Left ventricle myocardium inferior (tissue), 1 donor: ENCODE results near the gene PTCD1. TPM values are rescaled to one million over a fixed set of nuclear protein-coding genes. Genes with fewer than 3 reads are reported as not detected.

Source experiments
- DNase-seq: peaks from one replicate; pipeline ENCODE4 v3.0.0-alpha.2; 2020
- H3K27ac ChIP-seq: fragments of 200-600 bp; replicated peaks from 2 replicates; pipeline ENCODE4 v1.8.0; 2021
- H3K27me3 ChIP-seq: fragments of 200-600 bp; 2 replicates; pipeline ENCODE4 v1.8.0; 2021; ENCODE audit warnings: low read depth
- H3K36me3 ChIP-seq: fragments of 200-600 bp; 2 replicates; pipeline ENCODE4 v1.8.0; 2021
- H3K4me1 ChIP-seq: fragments of 200-600 bp; 2 replicates; pipeline ENCODE4 v1.8.0; 2021
- H3K4me3 ChIP-seq: fragments of 200-600 bp; 2 replicates; pipeline ENCODE4 v1.8.0; 2021; ENCODE audit warnings: mild to moderate bottlenecking, moderate library complexity
- H3K9me3 ChIP-seq: fragments of 200-600 bp; replicated peaks from 2 replicates; pipeline ENCODE4 v1.8.0; 2021
- CTCF ChIP-seq: fragments of 200-600 bp; IDR thresholded peaks from 2 replicates; pipeline ENCODE4 v1.8.0; 2021; ENCODE audit warnings: antibody characterized with exemption, mild to moderate bottlenecking, borderline replicate concordance
- intact Hi-C: fragments of 100-400 bp; cut with micrococcal nuclease; formaldehyde crosslinking; loops from one replicate; pipeline ENCODE4 v1.11.0; 2022
- total RNA-seq: library from RNA; stranded (reverse); fragmentation: NEBNext Ultra II Directional; extraction: Animal tissue kit (Norgen Biotek cat#: 25700); gene quantifications from one replicate; pipeline ENCODE4 v1.2.1, GENCODE V29; 2021
- donor health status: DM: no; HTN: yes; CAD: no; lungs with severe emphysema.

Gene PTCD1
- total RNA-seq, 1 donor from 2014 or later: 4.3 TPM

- no peak for DNase-seq
- Histone ChIP-seq H3K27me3 (no peaks in the 10 kb centered on the region), H3K4me3 (no peak overlapping the region), H3K27ac (no peak overlapping the region), H3K9me3 (no peaks in the 10 kb centered on the region), H3K36me3 (peaks cover 62% of the 10 kb centered on the region), H3K4me1 (peaks cover 53% of the 10 kb centered on the region)
- intact Hi-C loops: no loop called here
- no peak for TF ChIP-seq CTCF
Measured at GRCh38 chr7:99403764-99404163, 34.8 kb downstream of the PTCD1 start.

- Histone ChIP-seq H3K36me3 (peaks cover 72% of the 10 kb centered on the region), H3K4me3 (no peak overlapping the region), H3K4me1 (peaks cover 47% of the 10 kb centered on the region), H3K27me3 (no peaks in the 10 kb centered on the region), H3K9me3 (no peaks in the 10 kb centered on the region), H3K27ac (no peak overlapping the region)
- intact Hi-C loops: no loop called here
- DNase-seq: no peak
- no peak for TF ChIP-seq CTCF
Measured at GRCh38 chr7:99402854-99403253, 35.7 kb downstream of the PTCD1 start.

- Histone ChIP-seq H3K27me3 (no peaks in the 10 kb centered on the region), H3K9me3 (no peaks in the 10 kb centered on the region), H3K27ac (peak overlapping the region; percentile 9), H3K36me3 (peaks cover 91% of the 10 kb centered on the region), H3K4me1 (peaks cover 23% of the 10 kb centered on the region), H3K4me3 (no peak overlapping the region)
- intact Hi-C loops: no loop called here
- DNase-seq: no peak
- no peak for TF ChIP-seq CTCF
Measured at GRCh38 chr7:99399597-99399996, 39.0 kb downstream of the PTCD1 start.

- DNase-seq: no peak
- H3K27me3 ChIP-seq: no peaks in the 10 kb centered on the region
- intact Hi-C loops: no loop called here
- H3K36me3 ChIP-seq: peaks cover 90% of the 10 kb centered on the region
- no peak overlapping the region for H3K4me3 ChIP-seq
- peaks cover 20% of the 10 kb centered on the region for H3K4me1 ChIP-seq
- no peak for TF ChIP-seq CTCF
- H3K27ac ChIP-seq: peak overlapping the region; percentile 9
- no peaks in the 10 kb centered on the region for H3K9me3 ChIP-seq
Measured at GRCh38 chr7:99398891-99399445, 39.6 kb downstream of the PTCD1 start.

- intact Hi-C loops: no loop called here
- DNase-seq: no peak
- Histone ChIP-seq H3K27me3 (no peaks in the 10 kb centered on the region), H3K9me3 (no peaks in the 10 kb centered on the region), H3K4me3 (no peak overlapping the region), H3K27ac (no peak overlapping the region), H3K4me1 (peaks cover 34% of the 10 kb centered on the region), H3K36me3 (peaks cover 79% of the 10 kb centered on the region)
- TF ChIP-seq CTCF: no peak
Measured at GRCh38 chr7:99397297-99397983, 41.2 kb downstream of the PTCD1 start.
